ENCODE results near the gene NTHL1. TPM values are rescaled to one million over a fixed set of nuclear protein-coding genes. Genes with fewer than 3 reads are reported as not detected.

Gene NTHL1
- total and polyA plus RNA-seq, 2 of the 8 experiments (the other 6 are each of a cell fraction or from before 2014, with no cell fraction given), result 70.9 to 150 TPM

- TF ChIP-seq SP1 (IDR thresholded peaks at IDR 0.05; ENCODE audit: low read depth, low read length) (no peak), RNF2 (IDR thresholded peaks at IDR 0.05; ENCODE audit: borderline replicate concordance, low read depth, low read length, missing control alignments, poor library complexity, severe bottlenecking) (no peak), CHD7 (IDR thresholded peaks at IDR 0.05; ENCODE audit: insufficient replicate concordance, low read length) (no peak), EZH2 (IDR thresholded peaks at IDR 0.05; ENCODE audit: low read depth, low read length, severe bottlenecking) (no peak), RXRA (IDR thresholded peaks at IDR 0.05; ENCODE audit: insufficient read depth, low read depth, low read length) (no peak)
Observed at GRCh38 chr16:2079311-2079800, 31.7 kb upstream of the NTHL1 start (continued).

Measured in H1 (cell line).